Stimulated activated CD8-positive, alpha-beta memory T cell treated with anti-CD3 and anti-CD28 coated beads, Interleukin-2, amount 100 ng/mL, for 48 hours (primary cell): ENCODE data around the gene ZNF575.
A peak's percentile ranks its signal among the peaks of the same experiment; 100 is the strongest.

Experiments used
- DNase-seq, 2 donors: peaks; one replicate each; pipeline ENCODE4 v3.0.0-alpha.2; 2020; ENCODE audit warnings: low read depth in 2 of 2

ZNF575 gene

DNA sequence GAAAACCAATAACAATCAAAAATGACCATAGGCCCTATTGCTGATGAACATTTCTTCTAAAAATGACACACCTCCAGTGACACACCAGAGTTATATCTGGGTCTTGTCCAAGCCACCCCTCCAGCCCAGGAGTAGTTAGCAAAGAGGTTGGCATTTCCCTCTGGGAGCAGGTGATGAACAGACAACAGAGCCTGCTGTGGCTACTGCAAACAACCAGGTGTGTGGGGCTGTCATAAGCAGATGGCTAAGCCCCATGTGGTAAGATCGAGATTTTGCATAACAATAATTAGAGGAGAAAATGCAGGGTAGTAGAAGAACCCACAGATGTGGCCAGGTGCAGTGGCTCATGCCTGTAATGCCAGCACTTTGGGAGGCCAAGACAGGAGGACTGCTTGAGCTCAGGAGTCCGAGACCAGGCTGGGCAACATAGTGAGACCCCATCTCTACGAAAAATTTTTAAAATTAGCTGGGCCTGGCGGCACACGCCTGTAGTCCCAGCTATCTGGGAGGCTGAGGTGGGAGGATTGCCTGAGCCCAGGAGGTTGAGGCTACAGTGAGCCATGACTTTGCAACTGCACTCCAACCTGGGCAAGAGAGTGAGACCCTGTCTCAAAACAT lies 37.3 kb downstream of the ZNF575 start:
- no peak for DNase-seq

DNA sequence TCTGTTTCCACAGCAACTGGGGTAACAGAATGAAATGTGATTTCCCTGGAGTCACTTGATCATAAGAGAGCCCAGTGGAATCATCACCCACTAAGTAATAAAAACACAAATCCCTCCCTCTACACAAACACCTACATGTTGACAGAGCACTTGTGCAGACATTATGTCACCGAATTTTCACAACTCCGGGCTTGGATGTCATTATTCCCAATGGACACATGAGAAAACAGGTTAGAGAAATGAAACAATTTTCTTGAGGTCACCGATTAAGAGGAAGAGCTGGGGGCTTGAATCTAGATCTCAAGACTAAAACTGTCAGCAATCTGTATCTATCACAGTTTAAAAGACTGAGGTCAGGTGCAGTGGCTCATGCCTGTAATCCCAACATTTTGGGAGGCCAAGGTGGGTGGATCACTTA lies 39.2 kb downstream of the ZNF575 start:
- DNase-seq, result no peak

DNA sequence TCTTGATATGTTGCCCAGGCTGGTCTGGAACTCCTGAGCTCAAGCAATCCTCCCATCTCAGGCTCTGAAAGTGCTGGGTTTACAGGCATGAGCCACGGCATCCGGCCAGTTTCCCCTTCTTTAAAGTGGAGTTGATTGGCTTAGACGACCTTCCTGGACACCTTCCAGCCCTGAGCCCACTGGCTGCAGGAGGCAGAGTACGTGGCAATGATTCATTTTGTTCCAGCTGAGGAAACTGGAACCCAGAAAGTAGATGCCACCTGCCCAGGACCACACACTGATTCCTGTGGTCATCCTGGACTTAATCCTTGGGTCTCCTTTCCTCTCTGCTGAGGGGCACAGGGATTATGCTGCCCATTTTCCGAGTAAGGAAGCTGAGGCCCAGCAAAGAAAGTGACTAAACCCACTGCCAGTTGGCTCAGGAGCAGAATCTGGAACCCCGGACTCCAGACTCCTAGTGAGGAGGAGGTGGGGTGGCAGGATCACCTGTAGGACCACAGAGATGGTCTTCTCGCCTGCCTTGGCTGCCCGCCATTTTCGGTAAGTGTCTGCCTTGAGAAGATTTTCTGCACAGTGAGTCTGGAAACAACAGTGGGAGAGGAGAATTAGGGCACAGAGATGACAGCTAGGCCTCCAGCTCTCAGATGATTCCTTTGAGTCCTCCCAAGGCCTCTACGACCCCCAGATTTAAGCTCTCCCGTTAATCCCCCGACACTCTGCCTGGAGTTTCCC lies 41.6 kb downstream of the ZNF575 start:
- DNase-seq, result no peak

DNA sequence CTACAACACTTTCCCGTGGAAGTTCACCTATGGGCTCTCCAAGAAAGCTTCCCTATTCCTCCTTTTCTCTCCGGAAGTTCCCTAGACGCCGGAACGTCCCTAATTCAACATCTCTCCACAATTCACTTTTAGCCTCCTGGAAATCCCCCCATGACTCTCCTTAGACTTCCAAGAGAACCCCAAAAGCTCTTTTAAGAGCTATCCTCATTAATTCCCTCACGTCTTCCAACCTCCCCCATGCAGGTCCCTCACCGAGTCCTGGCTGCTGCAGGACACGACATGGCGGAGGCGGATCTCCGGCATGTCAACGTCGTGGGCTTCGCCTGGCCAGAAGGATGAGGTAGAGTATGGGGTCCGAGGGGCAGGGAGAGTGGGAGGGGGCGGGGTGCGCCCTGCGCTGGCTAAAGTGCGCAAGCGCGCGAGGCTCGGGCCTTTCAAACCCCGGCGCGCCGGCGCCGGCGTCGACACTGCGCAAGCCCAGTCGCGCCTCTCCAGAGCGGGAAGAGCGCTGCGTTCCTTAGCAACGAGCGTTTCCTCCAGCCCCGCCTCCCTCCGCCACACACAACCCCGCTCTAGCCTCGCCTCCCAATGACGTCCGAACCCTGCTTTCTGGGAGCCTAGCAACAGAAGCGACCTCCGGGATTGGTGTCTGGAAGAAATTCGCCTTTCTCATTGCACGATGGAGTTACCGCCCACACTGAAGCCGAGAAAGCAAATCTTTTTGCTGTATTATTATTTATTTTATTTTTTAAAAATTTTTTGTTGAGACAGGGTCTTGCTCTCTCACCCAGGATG lies 42.4 kb downstream of the ZNF575 start, which contains the start of the genes PINLYP and XRCC1:
Gene PINLYP, plus strand, starts transcription at position 646 of the 795 bp plus-strand sequence. CDS start 1,391 bp downstream, outside the sequence.
Gene XRCC1, minus strand, starts transcription at position 372 of the 795 bp plus-strand sequence. Its CDS starts 69 bp downstream, at position 303.
- DNase-seq, result peak; percentile 91 to 95

DNA sequence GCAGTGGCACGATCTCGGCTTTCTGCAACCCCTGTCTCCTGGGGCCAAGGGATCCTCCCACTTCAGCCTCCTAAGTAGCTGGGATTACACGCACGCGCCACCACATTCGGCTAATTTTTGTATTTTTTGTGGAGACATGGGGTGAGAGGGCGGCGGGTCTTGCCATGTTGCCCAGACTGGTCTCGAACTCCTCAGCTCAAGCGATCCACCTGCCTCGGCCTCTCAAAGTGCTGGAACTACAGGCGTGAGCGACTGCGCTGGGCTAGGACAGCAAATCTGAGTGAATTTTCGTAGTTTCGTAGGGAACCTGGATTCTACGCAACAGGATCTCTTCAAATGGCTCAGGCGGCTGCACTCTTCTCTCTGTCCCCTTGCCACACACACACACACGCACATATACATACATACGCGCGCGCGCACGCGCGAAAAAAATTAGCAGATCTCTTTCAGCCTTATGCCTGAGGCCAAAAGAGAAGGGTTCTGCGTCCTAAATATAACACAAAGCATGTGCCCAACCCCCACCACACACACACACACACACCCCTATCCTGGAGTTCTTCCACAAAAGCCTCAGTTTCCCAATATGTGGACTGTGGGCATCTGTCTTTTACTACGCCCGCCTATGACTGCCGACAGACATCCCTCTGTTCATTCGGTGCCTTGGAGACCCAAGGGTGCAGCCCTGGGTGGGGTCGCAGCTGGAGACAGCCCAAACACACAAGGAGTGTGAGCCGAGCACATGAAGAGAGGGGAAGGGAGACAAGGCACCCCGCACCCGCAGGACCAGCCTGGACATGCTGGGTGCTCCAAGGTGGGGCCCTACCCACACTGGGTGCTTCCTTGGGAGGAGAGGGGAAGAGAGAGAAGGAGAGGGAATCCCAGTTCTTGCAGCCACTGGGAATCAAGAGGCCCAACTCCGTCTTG lies 43.2 kb downstream of the ZNF575 start:
- no peak for DNase-seq

DNA sequence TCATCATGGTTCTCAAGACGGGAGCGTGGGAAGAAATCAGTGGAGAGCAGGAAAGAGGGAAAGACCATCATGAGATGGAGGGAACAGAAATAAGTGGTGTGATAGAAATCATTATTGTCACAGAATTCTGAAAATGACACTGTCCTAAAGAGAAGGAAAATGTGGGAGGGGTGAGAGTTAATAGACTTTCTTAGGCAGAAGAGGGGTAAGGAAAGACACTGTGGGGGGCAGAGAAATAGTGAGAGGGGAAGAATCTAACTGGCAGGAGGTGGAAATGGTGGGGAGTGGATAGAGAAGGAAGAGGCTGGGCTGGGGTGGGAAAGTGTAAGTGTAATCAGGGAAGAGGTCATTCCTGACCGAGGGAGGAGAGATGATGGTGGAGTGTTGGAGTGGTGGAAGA lies 45.8 kb downstream of the ZNF575 start:
- no peak for DNase-seq

DNA sequence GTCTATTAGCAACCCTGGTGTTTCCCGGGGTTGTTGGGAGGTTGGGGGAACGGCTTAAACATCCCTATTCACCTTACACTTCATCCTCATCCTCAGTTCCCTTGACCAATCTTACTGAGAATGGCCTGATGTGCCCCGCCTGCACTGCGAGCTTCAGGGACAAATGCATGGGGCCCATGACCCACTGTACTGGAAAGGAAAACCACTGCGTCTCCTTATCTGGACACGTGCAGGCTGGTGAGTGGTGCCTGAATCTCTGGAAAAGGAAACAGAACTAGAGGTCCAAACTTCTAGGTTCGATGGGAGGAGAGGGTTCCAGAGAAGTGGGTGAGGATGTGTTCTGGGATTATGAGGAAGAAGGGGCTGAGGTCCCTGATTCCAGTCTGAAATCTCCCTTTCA lies 48.5 kb downstream of the ZNF575 start:
- DNase-seq, result no peak

DNA sequence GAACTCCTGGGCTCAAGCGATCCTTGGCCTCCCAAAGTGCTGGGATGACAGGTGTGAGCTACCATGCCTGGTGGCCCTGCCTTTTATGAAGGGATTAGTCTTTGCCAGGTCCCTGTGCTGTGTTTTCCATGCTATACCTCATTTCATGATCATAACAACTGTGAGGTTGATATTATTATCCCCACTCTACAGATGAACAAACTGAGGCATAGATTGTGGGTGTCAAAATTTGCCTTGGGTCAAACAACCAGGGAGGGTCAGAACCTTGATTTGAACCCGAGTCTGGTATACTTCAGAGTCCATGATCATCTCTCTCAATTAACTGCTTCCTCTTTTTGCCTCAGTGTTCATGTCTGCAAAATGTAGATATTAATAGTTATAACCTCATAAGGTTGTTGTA lies 49.5 kb downstream of the ZNF575 start:
- no peak for DNase-seq

DNA sequence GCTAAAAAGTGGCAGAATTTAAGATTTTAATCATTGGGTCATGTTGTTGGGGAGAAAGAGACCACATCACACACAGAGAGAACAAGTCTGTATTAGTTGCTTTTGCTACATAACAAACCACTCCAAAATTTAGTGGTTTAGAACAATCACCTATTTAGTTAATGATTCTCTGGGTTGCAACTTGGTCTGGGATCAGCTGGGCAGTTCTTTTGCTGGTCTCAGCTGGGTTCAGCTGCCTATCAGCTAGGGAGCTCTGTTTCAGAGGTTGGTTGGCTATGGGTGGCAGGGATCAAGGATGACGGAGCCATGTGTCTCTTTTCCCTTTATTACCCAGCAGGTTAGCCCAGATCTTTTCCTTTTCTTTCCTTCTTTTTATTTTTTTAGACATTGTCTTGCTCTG lies 51.5 kb downstream of the ZNF575 start:
- DNase-seq, result no peak
